HG02981 (cell line): ENCODE data around the gene PRR18.

Experiments used
- ATAC-seq: cut with Tn5 transposase; IDR thresholded peaks from one replicate; pipeline ENCODE4 v1.9.1; 2021; ENCODE audit warnings: mild to moderate bottlenecking, moderate library complexity; ENCODE audit not compliant: unreplicated experiment

The PRR18 gene

DNA sequence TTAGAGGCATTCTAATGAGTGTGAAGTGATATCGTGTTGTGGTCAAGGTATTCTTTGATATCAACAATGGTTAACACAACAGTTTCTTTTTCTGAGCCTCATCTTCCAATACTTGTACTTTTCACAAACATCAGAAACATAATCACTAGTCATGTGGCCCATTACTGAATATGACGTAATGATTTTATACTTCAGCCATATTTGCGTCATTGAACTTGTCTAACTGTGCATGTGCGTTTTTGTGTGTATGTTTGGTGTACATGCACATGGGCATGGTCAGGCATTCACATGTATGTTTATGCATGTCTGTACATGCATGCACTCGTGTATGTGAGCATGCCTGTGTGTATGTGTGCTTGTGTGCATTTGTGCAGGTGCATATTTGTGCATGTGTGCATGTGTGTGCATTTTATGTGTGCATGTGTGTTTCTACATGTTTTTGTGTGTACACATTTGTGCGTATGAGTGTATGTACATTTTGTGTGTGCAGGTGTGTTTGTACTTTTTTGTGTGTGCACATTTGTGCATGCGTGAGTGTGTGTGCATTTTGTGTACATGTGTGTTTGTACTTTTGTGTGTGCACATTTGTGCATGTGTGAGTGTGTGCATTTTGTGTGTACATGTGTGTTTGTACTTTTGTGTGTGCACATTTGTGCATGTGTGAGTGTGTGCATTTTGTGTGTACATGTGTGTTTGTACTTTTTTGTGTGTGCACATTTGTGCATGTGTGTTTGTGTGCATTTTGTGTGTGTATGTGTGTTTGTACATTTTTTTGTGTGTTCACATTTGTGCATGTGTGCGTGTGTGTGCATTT, 29.4 kb downstream of the PRR18 start:
- no peak for ATAC-seq

DNA sequence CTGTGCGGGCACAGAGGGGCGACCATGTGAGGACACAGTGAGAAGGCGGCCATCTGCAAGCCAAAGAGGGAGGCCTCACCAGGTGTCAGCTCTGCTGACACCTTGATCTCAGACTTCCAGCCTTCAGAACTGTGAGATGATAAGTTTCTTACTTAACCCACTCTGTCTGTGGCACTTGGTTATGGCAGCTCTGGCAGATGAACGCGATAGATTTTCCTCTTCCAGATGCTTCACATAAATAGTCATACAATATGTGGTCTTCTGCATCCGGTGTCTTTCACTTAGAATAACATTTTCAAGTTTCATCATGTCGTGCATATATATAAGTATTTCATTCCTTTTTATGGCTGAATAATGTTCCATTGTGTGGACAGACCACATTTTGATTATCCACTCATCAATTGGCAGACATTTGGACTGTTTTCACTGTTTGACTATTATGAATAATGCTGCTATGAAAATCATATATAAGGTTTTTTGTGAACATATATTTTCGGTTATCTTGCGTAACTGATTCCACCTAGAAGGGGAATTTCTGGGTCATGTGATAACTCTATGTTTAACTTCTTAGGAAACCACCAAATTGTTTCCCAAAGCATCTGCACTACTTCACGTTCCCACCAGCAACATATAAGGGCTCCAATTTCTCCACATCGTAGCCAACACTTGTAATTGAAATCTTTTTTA, 30.2 kb downstream of the PRR18 start:
- ATAC-seq = no peak

DNA sequence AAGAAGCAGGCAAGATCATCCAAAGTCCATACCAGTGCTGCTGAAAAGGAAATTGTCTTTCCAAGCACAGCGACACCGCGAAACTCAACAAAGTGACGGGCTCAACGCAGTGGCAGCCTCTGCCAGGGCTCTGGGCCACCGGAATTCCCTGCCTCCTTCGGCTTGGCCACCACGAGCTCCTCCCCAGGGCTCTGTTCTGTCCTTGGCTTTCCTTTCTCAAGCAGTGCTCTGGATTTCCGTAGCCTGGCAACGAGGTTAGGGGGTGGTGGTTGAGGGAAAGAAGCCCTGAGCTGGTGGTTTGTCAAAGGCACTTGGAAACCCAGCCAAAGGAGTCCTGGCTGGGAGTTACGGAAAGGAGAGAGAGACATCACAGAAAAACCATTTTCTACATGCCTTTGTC, 31.2 kb downstream of the PRR18 start:
- ATAC-seq = no peak

DNA sequence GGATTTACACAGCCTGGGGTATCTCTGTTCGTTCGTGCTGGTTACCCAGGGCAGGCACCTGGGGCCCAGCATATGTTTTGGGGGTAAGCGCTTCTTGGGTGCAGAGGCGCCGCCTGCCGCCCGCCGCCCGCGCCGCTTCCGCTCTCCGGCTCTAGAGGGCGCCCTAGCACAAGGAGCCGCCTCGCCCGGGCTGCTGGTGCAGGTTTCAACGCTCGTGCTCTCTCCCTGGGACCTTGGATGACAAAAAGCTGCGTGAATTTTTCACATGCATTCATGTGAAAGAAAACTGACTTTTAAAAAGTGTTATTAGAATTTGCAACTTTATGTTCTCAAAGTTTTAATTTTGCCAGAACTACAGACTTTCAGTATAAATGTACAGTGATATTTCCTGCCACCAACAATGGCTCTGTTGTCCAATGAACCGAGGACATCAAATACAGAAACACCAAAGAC, 32.5 kb downstream of the PRR18 start:
- peak; percentile 81 for ATAC-seq

DNA sequence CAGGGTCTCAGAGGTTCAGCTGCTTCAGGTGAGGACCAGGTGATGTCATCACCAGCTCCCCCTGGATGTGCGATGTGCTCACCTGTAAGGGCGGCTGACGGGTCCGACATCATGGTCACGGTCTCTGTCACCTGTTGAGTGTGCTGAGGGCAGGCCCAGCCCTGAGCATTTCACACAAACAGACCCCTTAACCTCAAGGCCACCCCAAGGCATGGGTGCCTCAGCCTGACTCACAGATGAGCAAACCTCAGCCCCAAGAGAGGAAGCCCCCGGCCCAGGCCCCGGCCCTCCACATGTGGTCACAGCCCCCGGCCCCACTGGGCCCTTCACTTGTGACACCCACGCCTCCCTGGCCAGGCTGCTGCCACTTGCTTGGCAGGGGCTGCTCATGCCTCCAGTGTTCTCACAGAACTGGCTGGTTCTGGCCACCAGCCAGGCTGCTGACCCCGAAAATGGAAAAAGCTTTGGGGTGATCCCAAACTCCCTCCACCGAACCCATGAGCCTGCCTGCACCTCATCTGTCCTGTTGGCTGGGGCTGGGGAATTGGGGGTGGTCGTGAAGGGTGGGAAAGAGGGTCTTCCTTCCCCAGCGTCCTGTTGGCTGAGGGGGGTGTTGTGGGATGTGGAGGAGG, 33.3 kb downstream of the PRR18 start:
- ATAC-seq = no peak

DNA sequence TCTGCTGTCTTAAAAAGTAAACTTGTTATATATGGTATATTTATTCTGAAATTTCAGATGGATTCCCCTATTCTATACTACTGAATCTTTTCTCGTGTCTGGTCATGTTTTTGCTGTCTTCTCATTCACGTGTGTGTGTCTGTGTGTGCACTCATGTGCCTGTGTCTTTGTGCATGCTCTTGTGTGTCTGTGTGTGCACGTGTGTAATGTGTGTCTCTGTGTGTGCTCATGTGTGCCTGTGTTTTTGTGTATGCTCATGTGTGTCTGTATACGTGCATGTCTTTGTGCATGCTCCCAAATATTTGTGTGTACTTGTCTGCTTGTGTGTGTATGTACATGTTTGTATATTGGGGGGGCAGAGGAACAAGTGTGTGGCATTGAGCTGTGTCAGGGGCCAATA, 34.0 kb downstream of the PRR18 start:
- no peak for ATAC-seq

DNA sequence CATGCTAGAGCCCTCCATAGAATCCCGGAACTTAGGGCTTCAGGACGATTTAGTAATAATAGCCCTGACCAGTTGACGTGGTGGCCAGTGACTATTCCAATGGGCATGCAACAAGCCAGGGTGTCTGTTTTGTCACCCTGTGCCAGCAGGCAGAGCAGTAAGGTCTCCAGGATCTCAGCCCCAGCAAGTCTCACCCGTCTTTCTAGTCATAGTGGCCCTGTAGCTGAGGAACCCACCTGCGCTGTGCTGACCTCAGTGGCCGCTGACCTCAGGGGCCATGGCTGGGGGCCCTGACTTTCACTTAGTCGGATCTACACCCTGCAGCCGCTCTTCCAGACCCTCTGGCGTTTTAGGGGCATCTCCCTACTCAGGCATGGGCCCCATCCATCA, 36.8 kb downstream of the PRR18 start:
- ATAC-seq = no peak

DNA sequence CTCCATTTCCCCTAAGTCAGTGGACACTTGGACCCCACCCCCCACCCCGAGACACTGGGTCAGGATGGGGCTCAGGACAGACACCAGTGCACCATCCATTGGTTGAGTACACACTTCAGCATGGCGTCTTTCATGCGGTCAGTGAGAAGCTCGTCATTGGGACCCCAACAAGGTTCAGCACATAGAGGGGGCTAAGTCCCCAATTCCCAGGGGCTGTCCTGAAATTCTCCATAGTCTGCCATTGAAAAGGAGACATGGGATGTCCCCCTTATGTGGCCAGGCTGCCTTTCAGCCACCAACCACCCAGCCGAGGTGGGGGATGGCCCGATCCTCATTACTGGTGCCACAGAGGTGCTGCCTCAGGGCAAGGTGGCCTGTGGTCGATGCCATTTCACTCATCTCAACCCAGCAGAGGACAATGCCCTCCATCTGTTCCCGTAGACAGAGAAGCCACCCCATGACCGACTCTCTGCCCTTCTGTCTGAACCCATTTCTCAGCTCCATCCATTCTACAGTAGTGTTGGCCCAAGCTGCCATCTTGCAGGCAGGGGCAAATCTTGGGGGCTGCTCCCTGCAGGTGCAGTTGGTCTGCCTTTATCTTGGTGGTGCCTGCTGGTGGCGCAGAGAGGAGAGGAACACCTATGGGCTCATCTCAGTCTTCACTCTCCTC, 37.4 kb downstream of the PRR18 start:
- ATAC-seq = no peak

DNA sequence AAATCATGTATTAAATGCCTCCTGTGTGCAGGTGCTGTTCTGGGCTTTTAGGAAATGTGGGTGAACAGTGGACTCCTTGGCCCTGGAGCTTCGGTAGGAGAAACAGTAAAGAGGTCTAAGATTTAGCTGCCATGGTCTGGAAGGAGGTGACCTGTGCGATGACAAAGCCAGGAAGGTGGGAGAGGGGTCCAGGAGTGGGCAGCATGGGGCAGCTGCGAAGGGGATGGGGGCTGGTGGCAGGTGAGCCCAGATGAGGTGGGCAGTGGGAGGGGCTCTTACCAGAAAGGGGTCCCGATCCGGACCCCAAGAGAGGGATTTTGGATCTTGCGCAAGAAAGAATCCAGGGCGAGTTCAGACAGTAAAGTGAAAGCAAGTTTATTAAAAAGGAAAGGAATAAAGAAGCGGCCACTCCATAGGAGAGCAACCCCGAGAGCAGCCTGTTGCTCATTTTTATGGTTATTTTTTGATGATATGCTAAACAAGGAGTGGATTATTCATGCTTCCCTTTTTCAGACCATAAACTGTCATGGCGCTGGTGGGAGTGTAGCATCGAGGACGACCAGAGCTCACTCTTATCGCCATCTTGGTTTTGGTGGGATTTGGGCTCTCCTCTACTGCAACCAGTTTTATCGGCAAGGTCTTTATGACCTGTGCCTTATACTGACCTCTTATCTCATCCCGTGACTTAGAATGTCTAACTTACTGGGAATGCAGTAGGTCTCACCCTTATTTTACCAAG, 38.7 kb downstream of the PRR18 start:
- ATAC-seq = no peak

DNA sequence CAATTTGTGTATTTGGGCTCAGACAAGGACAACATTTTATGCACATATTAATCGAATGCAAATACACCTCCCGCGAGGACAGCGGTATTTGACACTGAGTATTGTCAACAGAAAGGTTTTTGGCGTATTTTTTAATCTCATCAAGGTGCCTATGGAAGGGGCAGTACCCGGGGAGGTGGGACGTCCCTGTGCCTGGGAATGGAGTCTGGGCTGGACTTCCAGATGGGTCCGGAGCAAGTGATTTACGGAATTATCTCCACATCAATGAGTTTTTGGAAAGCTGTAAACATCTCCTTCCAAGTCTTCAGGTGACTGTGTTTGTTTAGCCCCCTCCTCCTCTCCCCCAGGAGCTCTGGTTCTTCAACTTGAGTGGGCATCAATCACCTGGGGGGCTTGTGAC, 39.8 kb downstream of the PRR18 start:
- ATAC-seq = no peak

DNA sequence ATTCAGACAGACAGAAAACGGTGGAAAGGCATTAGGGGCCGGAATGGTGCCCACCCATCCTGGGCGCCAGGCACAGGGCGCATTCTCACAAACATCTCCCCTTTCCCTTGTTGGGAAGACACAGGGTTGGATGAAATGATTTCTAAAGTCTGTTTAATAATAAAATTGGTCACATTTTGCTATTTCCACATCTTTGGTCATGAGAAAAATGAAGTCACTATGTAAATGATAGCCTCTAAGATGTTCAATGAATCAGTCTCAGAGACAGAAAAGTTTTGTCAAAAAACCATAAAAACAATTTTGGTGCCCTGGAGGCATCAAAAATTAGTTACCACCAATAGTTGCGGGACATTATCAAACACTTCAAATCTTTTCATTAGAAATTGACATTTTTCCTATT, 40.7 kb downstream of the PRR18 start:
- no peak for ATAC-seq

DNA sequence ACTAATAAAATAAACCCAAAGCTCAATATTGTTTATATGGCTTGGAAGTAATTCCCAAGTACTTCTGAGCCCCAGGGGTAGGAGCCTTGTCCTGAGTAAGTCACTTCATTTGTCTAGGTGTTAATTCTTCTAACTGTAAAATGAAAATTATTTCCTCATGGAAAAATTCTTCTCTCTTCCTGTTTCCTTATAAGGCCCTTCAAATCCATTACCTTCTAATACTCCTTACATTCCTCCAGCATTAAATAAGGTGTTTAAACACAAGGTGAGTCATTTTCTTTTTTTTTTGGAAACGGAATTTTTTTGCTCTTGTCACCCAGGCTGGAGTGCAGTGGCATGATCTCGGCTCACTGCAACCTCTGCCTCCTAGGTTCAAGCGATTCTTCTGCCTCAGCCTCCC, 41.9 kb downstream of the PRR18 start:
- no peak for ATAC-seq

DNA sequence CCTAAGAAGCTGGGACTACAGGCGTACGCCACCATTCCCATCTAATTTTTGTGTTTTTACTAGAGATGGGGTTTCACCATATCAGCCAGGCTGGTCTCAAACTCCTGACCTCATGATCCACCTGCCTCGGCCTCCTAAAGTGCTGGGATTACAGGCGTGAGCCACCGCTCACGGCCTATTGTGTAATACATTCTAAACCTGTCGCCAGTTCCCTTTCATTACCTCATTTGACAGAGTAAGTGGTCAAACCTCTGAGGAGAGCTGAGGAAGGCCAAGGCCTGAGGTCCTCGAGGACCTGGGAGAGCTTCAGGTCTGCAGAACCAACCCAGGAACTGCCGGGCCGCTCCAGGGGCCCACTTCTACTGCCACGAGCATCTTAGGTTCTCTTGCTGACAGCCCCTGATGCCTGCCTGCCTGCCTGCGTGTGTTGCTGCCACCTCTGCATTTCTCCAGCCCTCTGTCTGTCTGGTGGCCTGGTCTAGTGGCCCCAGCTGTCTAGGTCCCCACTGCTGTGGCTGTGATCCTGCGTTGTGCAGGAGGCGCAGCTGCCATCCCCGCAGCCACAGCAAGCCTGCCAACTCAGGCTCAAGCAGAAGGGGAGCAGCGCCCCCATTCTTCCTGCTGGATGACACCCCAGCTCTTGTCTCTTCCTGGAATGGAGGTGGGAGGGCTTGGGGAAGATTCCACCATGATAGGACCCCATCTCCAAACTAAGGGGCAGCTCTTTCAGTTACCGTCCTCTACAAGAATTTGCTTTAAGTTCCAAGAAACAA, 45.3 kb downstream of the PRR18 start:
- ATAC-seq = no peak

DNA sequence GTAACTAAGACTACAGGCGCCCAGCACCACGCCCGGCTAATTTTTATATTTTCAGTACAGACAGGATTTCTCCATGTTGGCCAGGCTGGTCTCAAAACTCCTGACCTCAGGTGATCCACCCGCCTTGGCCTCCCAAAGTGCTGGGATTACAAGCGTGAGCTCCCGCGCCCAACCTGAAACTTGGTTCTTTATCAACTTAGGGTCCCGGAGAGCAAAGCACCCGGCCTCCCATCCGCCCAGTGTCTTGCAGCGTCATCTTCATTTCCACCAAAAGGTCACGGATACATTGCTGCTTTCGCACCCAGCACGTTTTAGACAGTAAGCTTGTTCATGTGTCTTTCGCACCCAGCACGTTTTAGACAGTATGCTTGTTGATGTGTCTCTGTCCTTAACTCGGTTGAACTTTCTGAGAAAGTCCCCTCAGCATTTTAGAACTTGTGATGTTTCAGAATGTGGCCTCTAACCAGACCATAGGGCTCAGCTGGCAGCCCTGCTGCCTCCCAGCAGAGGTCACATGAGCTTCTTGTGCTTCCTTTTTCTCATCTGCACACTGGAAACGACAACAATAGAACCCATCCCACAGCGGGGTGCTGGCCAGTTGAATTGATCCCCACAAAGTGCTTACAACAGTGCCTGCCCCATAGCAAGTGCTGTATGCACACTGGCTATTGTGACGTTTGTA, 48.8 kb downstream of the PRR18 start:
- ATAC-seq = no peak

DNA sequence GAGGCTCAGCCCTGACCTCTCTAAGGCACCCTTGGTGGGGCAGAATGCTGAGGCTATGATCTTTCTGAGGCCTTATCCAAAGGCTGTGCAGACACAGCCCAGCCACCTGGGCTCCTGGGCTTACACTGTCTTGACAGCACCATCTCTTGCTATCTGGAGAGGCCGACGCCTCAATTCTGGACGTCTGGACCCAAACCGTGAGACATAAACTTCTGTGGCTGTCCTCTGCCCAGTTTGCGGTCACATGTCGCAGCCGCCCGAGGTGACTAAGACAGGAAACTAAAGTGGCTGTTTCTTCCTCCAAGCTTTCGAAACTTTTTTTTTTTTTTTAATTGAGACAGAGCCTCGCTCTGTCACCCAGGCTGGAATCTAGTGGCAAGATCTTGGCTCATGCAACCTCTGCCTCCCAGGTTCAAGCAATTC, 49.3 kb downstream of the PRR18 start:
- peak; percentile 69 for ATAC-seq

DNA sequence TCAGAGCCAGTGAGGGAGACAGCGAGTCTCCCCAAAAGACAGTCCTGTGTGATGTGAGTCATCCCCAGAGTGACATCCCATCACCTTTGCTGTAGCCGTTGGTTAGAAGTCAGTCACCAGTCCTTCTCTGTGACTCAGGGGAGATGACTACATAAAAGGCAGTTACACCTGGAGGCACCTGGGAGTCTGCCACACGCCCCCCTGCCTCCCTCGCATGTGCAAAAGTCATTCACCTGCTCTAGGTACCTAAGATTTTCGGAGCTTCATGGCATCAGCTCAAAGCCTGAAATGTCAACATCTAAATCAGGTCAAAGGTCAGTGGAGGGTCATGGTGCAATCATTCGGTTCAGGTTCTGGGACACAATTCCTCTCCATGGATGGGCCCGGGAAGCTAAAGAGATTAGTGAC, 50.3 kb downstream of the PRR18 start:
- ATAC-seq = no peak
